AG09309 (cell line): ENCODE results near the gene RAB1A.

Experiments used
- DNase-seq: peaks from one replicate; pipeline ENCODE4 v3.0.0-alpha.2; 2010; ENCODE audit warnings: low read depth
- H3K4me3 ChIP-seq: 2 replicates; pipeline ENCODE4 v1.5.1; 2011; ENCODE audit warnings: mild to moderate bottlenecking, low read depth, low read length, moderate library complexity; ENCODE audit not compliant: control insufficient read depth
- CTCF ChIP-seq: IDR thresholded peaks from 2 replicates; pipeline ENCODE4 v1.5.1; 2011; ENCODE audit warnings: mild to moderate bottlenecking, low read depth, low read length, inconsistent platforms; ENCODE audit not compliant: insufficient read depth, control insufficient read depth; ENCODE audit errors: missing control alignments

RAB1A gene

GRCh38 chr2:65108780-65109179 is 21.1 kb downstream of the RAB1A start:
- TF ChIP-seq CTCF = no peak
- no peak overlapping the region for H3K4me3 ChIP-seq
- DNase-seq = no peak

GRCh38 chr2:65107530-65107929 is 22.4 kb downstream of the RAB1A start:
- no peak for TF ChIP-seq CTCF
- no peak for DNase-seq
- H3K4me3 ChIP-seq = no peak overlapping the region

GRCh38 chr2:65103013-65103715 is 26.7 kb downstream of the RAB1A start:
- no peak overlapping the region for H3K4me3 ChIP-seq
- TF ChIP-seq CTCF = no peak
- DNase-seq = no peak

GRCh38 chr2:65101071-65101470 is 28.8 kb downstream of the RAB1A start:
- no peak for DNase-seq
- no peak overlapping the region for H3K4me3 ChIP-seq
- TF ChIP-seq CTCF = no peak

GRCh38 chr2:65098741-65099140 is 31.2 kb downstream of the RAB1A start:
- TF ChIP-seq CTCF = no peak
- no peak overlapping the region for H3K4me3 ChIP-seq
- no peak for DNase-seq

GRCh38 chr2:65097844-65098243 is 32.1 kb downstream of the RAB1A start:
- no peak overlapping the region for H3K4me3 ChIP-seq
- DNase-seq = no peak
- no peak for TF ChIP-seq CTCF
